Endometrium (tissue), 2 donors: ENCODE measurements around the gene CDKN2D.

ENCODE experiments used
- FAIRE-seq: peaks from 2 replicates; lab custom pipeline; 2012; peaks lifted over from hg19 to GRCh38; lab: Jason Lieb, UNC
- donor health status: control.
- donor health status: control.

Gene CDKN2D

DNA sequence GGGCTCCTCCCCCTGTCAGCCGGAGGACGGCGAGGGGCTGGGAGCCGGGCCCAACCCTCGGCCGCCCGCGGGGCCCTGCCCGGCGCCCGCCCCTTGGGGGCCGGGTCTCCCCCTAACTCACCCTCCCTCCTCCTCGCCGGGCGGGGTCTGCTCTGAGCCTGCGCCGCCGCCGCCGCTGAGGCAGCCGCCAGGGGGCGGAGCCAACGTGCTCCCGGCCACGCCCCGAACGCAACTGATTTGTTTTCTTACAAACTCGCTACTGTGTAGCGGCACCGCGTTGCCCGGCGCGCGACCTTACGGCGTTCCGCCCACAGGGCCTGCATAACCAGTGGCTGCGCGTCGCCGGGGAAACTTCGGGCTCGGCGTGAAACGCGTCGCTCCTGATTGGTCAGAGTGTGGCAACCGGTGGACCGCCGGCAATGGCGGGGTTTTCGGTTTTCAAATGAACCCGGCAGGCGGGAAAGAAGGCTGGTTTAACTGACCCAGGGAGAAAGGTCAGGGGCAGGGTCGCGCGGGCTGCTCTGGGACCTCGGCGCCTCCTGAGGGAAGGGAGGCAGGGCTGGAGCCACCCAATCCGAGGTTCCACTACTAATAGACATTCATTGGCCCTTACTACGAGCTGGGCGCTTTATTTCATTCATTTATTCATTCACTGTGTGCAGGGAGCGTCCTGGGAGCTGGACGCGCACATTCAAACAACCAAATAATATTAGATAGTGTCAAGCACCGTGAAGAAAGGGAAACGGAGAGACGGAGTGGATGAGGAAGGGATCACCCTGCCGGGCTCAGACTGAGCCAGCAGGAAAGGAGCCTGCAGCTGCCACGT is at the start of gene CDKN2D:
Gene CDKN2D, minus strand, starts transcription at position 154 of the 826 bp plus-strand sequence. CDS start 326 bp downstream, outside the sequence.
- peak; percentile 92 for FAIRE-seq

DNA sequence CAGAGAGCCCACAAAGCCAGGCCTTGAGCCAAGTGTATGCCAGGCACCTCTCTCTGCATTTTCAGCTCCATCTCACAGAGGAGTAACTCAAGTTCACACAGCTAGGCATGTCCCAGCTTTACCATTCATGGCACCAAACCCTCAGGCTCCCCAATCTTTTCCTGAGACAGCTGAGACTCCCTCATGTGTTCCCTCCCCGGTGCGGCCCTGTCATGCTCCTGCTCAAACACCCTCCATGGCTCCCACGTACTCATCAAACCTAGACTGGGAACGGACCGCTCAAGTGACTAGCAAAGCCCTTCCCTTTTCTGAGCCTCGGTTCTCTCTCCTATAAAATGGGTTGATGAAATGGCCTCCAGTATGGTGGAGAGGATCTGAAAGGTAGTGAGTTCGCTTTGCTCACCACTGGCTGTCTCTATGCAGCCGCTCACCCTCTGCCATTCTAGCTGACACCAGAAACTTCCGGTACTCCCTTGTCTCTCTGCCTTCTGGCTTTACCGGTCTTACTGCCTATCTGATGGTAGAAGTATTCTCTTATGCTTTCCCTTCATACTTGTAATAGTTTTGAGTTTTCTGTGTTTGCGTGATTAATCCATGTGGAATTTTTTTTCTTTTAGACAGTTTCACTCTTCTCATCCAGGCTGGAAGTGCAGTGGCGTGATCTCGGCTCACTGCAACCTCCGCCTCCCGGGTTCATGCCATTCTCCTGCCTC is 48.8 kb upstream of the CDKN2D start:
- no peak for FAIRE-seq

GRCh38 chr19:10615429-10616023 is 46.7 kb upstream of the CDKN2D start:
- no peak for FAIRE-seq

DNA sequence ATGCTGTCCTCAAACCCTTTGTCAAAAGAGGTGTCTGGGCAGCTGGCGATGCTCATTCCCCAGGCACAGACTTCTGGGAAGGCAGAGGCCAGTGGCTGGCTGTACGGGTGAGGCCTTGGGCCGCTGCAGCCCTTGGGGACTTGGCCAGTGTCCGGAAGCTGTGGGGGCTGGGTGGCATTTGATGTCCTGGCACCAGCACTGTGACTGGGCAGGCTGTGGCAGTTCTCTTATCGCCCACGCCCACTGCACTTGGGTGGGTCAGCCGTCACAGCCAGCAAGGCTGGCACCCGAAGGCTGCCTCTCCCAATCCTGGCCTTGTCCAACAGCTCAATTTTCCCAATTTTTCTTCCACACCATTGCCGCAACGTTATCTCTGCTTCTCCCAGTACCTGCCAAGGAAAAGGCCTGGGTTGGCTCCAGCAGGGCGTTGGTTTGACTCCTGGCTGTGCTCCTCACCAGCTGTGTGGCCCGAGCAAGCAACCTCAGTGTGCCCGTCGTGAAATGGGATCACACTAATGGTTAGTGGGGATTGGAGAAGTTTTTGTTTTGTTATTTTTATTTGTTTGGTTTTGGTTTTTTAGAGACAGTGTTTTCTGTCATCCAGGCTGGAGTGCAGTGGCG is 43.8 kb upstream of the CDKN2D start:
- no peak for FAIRE-seq

DNA sequence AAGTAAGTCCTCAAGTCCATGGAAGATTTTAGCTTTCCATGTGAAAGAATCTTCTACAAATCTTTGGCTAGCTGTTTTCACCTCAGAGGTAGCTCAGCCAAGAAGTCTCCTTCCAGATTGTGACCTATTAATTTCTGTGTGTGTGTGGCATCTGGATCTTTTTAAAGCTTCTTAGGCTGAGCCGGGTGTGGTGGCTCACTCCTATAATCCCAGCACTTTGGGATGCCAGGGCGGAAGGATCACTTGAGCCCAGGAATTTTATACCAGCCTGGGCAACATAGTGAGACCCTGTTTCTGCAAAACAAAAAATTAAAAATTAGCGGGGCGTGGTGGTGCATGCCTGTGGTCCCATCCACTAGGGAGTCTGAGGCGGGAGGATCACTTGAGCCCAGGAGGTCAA is 43.1 kb upstream of the CDKN2D start:
- FAIRE-seq = no peak

DNA sequence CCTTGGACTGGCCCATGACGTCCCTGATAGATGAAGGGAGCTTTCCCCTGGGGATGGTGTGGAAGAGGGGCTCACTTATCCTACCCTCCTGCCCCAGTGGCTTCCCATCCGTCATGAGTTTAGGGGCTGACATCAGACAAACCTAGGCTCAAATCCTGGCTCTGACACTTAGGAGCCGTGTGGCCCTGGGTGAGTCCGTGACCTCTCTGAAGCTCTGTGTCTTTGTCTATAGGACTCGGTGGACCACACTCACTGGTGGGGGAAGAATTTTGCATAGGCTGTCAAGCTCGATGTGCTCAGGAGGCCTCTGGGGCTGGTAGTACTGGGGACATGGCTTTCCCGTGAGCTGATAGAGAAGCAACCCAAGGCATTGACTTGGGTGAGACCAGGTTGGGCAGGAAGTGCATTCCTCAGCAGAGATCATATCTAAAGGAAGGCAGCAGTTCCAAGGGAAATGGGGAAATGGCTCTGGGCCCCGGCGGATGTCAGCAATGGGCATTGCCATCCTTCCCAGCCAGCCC is 35.7 kb upstream of the CDKN2D start:
- FAIRE-seq = no peak

- FAIRE-seq = no peak
These were observed 35.2 kb upstream of the CDKN2D start for GRCh38 chr19:10603873-10604459.

- FAIRE-seq = no peak
These were observed 34.5 kb upstream of the CDKN2D start for GRCh38 chr19:10603084-10603872.

GRCh38 chr19:10602330-10603083 is 33.7 kb upstream of the CDKN2D start:
- no peak for FAIRE-seq

DNA sequence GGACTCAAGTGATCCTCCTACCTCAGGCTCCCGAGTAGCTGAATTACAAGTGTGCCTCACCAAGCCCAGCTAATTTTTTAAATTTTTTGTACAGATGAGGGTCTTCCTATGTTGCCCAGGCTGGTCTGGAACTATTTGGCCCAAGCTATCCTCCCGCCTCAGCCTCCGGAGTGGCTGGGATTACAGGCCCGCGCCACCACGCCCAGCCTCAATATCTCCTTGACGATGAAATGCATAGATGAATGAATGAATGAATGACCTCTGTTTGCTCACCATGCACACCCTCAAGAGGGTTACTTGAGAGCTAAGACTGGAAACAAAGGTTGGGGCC is 33.2 kb upstream of the CDKN2D start:
- no peak for FAIRE-seq

- no peak for FAIRE-seq
These were observed 31.4 kb upstream of the CDKN2D start for GRCh38 chr19:10600149-10600548.

GRCh38 chr19:10593820-10594637 is 25.2 kb upstream of the CDKN2D start:
- no peak for FAIRE-seq

DNA sequence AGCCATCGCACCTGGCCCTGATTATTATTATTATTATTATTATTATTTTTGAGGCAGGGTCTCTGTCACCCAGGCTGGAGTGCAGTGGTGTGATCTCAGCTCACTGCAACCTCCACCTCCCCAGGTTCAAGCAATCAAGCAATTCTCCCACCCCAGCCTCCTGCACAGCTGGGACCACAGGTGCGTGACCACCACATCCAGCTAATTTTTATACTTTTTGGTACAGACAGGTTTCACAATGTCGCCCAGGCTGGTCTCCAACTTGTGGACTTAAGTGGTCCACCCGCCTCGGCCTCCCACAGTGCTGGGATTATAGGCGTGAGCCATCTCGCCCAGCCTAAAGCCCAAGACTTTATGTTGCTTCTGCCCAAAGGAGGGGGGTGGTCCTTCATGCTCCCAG is 24.4 kb upstream of the CDKN2D start:
- no peak for FAIRE-seq

- FAIRE-seq = no peak
These were observed 19.0 kb upstream of the CDKN2D start for GRCh38 chr19:10587839-10588150.

DNA sequence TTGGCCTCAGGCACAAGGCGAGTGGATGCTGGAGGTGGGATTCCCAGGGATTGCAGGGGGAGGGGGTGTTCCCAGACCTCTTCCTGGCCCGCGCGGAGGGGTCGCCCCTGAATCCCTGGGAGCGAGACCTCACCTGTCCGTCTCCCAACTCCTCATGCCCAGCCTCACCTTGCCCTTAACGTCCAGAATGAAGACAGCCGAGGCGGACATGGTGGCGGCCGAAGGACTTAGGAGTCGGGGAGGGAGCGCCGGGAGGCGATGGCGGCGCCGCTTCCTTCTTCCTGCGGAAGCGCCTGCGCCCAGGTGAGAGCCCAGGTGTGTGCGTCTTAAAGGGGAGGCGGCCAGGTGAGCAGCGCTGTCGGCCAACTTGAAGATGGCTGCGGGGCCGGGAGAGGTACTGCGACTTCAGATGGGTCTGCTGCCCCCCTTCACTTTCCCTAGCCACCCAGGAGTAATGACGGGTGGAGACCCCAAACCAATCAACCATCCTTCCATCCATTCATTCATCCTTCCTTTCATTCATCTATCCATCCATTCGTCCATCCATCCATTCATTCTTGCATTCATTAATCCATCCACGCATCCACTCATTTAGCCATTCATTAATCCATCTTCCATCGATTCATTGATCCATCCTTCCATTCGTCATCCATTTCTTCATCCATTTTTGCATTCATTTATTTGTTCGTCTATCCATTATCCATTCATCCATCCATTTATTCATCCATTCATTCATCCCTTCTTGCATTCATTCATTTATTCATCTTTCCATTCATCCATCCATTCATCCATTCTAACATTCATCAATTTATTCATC is 18.5 kb upstream of the CDKN2D start, which contains the start of gene AP1M2:
Gene AP1M2, minus strand, starts transcription at position 291 of the 817 bp plus-strand sequence. Its CDS starts 81 bp downstream, at position 210.
- no peak for FAIRE-seq

DNA sequence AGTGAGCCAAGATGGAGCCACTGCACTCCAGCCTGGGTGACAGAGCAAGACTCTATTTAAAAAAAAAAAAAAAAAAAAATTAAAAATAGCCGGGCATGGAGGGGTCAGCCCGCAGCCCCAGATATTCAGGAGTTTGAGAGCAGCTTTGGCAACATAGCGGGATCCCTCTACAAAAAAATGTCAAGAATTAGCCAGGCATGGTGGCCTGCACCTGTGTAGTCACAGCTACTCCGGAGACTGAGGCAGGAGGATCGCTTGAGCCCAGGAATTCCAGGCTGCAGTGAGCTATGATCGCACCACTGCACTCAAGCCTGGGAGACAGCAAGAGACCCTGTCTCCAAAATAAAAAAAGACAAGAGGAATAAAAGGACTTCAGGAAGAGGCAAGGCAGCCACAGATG is 17.6 kb upstream of the CDKN2D start:
- FAIRE-seq = no peak

GRCh38 chr19:10583036-10583776 is 14.4 kb upstream of the CDKN2D start:
- FAIRE-seq = no peak

DNA sequence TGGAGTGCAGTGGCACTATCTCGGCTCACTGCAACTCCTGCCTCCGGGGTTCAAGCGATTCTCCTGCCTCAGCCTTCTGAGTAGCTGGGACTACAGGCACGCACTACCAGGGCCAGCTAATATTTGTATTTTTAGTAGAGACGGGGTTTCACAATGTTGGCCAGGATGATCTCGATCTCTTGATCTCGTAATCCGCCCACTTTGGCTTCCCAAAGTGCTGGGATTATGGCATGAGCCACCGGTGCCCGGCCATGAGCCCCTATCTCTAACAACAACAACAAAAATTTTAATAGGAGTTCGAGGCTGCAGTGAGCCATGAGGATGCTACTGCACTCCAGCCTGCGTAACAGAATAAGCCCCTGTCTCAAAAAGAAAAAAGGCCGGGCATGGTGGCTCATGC is 13.3 kb upstream of the CDKN2D start:
- FAIRE-seq = no peak
